Measurements from ENCODE around the gene GPAM. TPM values are rescaled to one million over a fixed set of nuclear protein-coding genes. Genes with fewer than 3 reads are reported as not detected.

Gene GPAM
- polyA plus RNA-seq, 1 of the 3 experiments (the other 2 are of a cell fraction) = 2.1 TPM

DNA sequence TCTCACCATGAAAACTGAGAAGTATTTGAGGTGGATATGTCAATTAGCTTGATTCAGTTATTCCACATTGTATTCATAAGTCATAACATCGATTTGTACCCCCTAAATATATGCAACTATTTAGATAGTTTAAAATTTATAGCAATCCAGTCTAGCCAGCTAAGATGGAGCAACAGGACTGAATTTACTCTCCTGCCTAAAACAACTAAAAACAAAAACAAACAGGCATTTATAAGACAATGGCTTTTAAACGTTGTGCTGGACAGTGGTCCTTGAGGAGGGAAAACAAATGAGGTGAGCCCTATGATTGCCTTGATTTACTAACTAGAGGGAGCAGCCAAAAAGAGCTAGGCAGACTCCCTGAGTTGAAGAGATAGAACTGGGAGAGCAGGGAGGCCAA, 814 bp upstream of the GPAM start:
- peak overlapping the region; percentile 53 to 90; a peak in 3 of 4 replicates for H3K27ac ChIP-seq (ENCODE audit: low read depth in 2 of 2, low read length in 1 of 2)
- ChIA-PET CTCF (interaction anchor here (1.0 to 4.4 kb wide), 8 partner anchors 9 to 1109 kb away, joined by 3 to 35 read pairs (median 4); no protein-coding TSS in a partner anchor), POLR2A (interaction anchor here (0.9 to 1.5 kb wide), 2 partner anchors 31 to 713 kb away, joined by 3 to 8 read pairs; no protein-coding TSS in a partner anchor)

GRCh38 chr10:112184052-112184371, 447 bp upstream of the GPAM start:
- no peaks in the 10 kb centered on the region for H3F3A ChIP-seq (replicated peaks; ENCODE audit: insufficient read depth)
- POLR2A ChIA-PET = interaction anchor here (0.9 to 1.5 kb wide), 7 partner anchors 15 to 713 kb away, joined by 3 to 8 read pairs (median 6); no protein-coding TSS in a partner anchor
- TF ChIP-seq JUND (IDR thresholded peaks at IDR 0.05) (no peak), MXI1 (IDR thresholded peaks at IDR 0.05; ENCODE audit: low read depth, low read length) (0 out of 2 replicates have a peak, but pooled peaks have one; percentile 2), FOXM1 (IDR thresholded peaks at IDR 0.05; ENCODE audit: low read depth) (no peak), NRF1 (IDR thresholded peaks at IDR 0.05; ENCODE audit: low read depth, low read length) (no peak)
- TF ChIP-seq, protein P1, sequence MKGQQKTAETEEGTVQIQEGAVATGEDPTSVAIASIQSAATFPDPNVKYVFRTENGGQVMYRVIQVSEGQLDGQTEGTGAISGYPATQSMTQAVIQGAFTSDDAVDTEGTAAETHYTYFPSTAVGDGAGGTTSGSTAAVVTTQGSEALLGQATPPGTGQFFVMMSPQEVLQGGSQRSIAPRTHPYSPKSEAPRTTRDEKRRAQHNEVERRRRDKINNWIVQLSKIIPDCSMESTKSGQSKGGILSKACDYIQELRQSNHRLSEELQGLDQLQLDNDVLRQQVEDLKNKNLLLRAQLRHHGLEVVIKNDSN (IDR thresholded peaks at IDR 0.05; ENCODE audit: borderline replicate concordance, low read depth) = no peak; the same call in 1 of the 2 replicates
- TF ChIP-seq, protein P2, sequence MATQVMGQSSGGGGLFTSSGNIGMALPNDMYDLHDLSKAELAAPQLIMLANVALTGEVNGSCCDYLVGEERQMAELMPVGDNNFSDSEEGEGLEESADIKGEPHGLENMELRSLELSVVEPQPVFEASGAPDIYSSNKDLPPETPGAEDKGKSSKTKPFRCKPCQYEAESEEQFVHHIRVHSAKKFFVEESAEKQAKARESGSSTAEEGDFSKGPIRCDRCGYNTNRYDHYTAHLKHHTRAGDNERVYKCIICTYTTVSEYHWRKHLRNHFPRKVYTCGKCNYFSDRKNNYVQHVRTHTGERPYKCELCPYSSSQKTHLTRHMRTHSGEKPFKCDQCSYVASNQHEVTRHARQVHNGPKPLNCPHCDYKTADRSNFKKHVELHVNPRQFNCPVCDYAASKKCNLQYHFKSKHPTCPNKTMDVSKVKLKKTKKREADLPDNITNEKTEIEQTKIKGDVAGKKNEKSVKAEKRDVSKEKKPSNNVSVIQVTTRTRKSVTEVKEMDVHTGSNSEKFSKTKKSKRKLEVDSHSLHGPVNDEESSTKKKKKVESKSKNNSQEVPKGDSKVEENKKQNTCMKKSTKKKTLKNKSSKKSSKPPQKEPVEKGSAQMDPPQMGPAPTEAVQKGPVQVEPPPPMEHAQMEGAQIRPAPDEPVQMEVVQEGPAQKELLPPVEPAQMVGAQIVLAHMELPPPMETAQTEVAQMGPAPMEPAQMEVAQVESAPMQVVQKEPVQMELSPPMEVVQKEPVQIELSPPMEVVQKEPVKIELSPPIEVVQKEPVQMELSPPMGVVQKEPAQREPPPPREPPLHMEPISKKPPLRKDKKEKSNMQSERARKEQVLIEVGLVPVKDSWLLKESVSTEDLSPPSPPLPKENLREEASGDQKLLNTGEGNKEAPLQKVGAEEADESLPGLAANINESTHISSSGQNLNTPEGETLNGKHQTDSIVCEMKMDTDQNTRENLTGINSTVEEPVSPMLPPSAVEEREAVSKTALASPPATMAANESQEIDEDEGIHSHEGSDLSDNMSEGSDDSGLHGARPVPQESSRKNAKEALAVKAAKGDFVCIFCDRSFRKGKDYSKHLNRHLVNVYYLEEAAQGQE (IDR thresholded peaks at IDR 0.05; ENCODE audit: low read depth, low read length) = no peak

More for the DNA sequence above, 814 bp upstream of the GPAM start:
- TF ChIP-seq, protein P1 (IDR thresholded peaks at IDR 0.05; ENCODE audit: borderline replicate concordance, low read depth) = no peak
- no peak for TF ChIP-seq MXI1 (IDR thresholded peaks at IDR 0.05; ENCODE audit: low read depth, low read length)
- no peak for TF ChIP-seq YY1 (IDR thresholded peaks at IDR 0.05; ENCODE audit: low read depth)
- no peak for TF ChIP-seq TEAD4 (IDR thresholded peaks at IDR 0.05; ENCODE audit: borderline replicate concordance, insufficient read depth)
- TF ChIP-seq NFIC (IDR thresholded peaks at IDR 0.05; ENCODE audit: borderline replicate concordance) = no peak
- no peak for TF ChIP-seq IRF3 (IDR thresholded peaks at IDR 0.05; ENCODE audit: low read depth, low read length)
- TF ChIP-seq, protein P3, sequence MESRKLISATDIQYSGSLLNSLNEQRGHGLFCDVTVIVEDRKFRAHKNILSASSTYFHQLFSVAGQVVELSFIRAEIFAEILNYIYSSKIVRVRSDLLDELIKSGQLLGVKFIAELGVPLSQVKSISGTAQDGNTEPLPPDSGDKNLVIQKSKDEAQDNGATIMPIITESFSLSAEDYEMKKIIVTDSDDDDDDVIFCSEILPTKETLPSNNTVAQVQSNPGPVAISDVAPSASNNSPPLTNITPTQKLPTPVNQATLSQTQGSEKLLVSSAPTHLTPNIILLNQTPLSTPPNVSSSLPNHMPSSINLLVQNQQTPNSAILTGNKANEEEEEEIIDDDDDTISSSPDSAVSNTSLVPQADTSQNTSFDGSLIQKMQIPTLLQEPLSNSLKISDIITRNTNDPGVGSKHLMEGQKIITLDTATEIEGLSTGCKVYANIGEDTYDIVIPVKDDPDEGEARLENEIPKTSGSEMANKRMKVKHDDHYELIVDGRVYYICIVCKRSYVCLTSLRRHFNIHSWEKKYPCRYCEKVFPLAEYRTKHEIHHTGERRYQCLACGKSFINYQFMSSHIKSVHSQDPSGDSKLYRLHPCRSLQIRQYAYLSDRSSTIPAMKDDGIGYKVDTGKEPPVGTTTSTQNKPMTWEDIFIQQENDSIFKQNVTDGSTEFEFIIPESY (IDR thresholded peaks at IDR 0.05; ENCODE audit: borderline replicate concordance, low read depth) = no peak
- TF ChIP-seq POLR2AphosphoS5 (IDR thresholded peaks at IDR 0.05; ENCODE audit: low read depth, low read length) = no peak
- no peak for TF ChIP-seq GATA2 (CRISPR knock-in tag; IDR thresholded peaks at IDR 0.05)
- no peak for TF ChIP-seq FOXJ3 (CRISPR knock-in tag; IDR thresholded peaks at IDR 0.05)
- TF ChIP-seq SIN3A (IDR thresholded peaks at IDR 0.05; ENCODE audit: borderline replicate concordance, low read depth, low read length) = no peak
- TF ChIP-seq TAF1 (IDR thresholded peaks at IDR 0.05; ENCODE audit: borderline replicate concordance, low read depth, low read length) = no peak
- no peak for DNase-seq
- Histone ChIP-seq H4K20me1 (ENCODE audit: insufficient read depth) (no peaks in the 10 kb centered on the region), H3K9me3 (peaks cover 6% of the 10 kb centered on the region; the same call in 1 of the 2 replicates), H3K4me2 (peak overlapping the region; percentile 80), H3K9ac (peak overlapping the region; percentile 82), H3K4me1 (ENCODE audit: control insufficient read depth in 1 of 2, insufficient read depth in 2 of 2, low read depth in 1 of 2, low read length in 1 of 2) (peaks cover 4 to 7% of the 10 kb centered on the region in 2 experiments; a peak in 2 of 4 replicates), H3K79me2 (ENCODE audit: insufficient read depth) (peaks cover 7% of the 10 kb centered on the region; the same call in 1 of the 2 replicates), H3K27me3 (ENCODE audit: insufficient read depth) (no peaks in the 10 kb centered on the region), H2AFZ (ENCODE audit: low read depth) (peak overlapping the region; percentile 93), H3K9me2 (no peaks in the 10 kb centered on the region), H3F3A (replicated peaks; ENCODE audit: insufficient read depth) (no peaks in the 10 kb centered on the region), H3K36me3 (replicated peaks in 1 of 2; ENCODE audit: control insufficient read depth in 1 of 2, insufficient read depth in 2 of 2, low read length in 1 of 2) (peaks cover 8 to 17% of the 10 kb centered on the region in 2 experiments), H3K4me3 (ENCODE audit: low read depth in 2 of 2, low read length in 1 of 2) (peak overlapping the region; percentile 85 to 98)
- 1% methylated on average over 2 of the region's 2 CpGs for WGBS (ENCODE audit: low lambda C conversion rate)

More at GRCh38 chr10:112184052-112184371, 447 bp upstream of the GPAM start:
- Histone ChIP-seq H3K4me2 (peak overlapping the region; percentile 80), H3K36me3 (replicated peaks in 1 of 2; ENCODE audit: control insufficient read depth in 1 of 2, insufficient read depth in 2 of 2, low read length in 1 of 2) (peaks cover 9 to 20% of the 10 kb centered on the region in 2 experiments), H3K9ac (peak overlapping the region; percentile 82), H3K4me3 (ENCODE audit: low read depth in 2 of 2, low read length in 1 of 2) (peak overlapping the region; percentile 85 to 98), H3K27me3 (ENCODE audit: insufficient read depth) (no peaks in the 10 kb centered on the region), H3K9me3 (peaks cover 6% of the 10 kb centered on the region; the same call in 1 of the 2 replicates), H3K4me1 (ENCODE audit: control insufficient read depth in 1 of 2, insufficient read depth in 2 of 2, low read depth in 1 of 2, low read length in 1 of 2) (peaks cover 4 to 7% of the 10 kb centered on the region in 2 experiments; a peak in 2 of 4 replicates), H3K9me2 (no peaks in the 10 kb centered on the region), H4K20me1 (ENCODE audit: insufficient read depth) (no peaks in the 10 kb centered on the region), H2AFZ (ENCODE audit: low read depth) (peak overlapping the region; percentile 93), H3K79me2 (ENCODE audit: insufficient read depth) (peaks cover 7% of the 10 kb centered on the region; the same call in 1 of the 2 replicates), H3K27ac (ENCODE audit: low read depth in 2 of 2, low read length in 1 of 2) (peak overlapping the region; percentile 53 to 90; a peak in 3 of 4 replicates)
- DNase-seq = no peak
- WGBS (ENCODE audit: low lambda C conversion rate) = 8% methylated on average over 4 of the region's 5 CpGs
- CTCF ChIA-PET = interaction anchor here (0.6 to 4.4 kb wide), 10 partner anchors 9 to 1109 kb away, joined by 3 to 35 read pairs (median 4); no protein-coding TSS in a partner anchor

All from SK-N-SH (cell line).